Ovary (tissue), 9 donors: ENCODE data around the gene NRXN2. TPM values are rescaled to one million over a fixed set of nuclear protein-coding genes. Genes with fewer than 3 reads are reported as not detected.

Experiments
- DNase-seq, 5 donors: peaks; one replicate each; pipeline ENCODE4 v3.0.0-alpha.2; 2019 to 2020
- H3K27ac ChIP-seq, 2 donors: fragments of 200-600 bp; one replicate each; pipeline versions ENCODE4 v1.5.1 to v1.8.0; 2019 to 2022
- H3K27me3 ChIP-seq: fragments of 200-600 bp; one replicate; pipeline ENCODE4 v1.8.0; 2022
- H3K36me3 ChIP-seq: fragments of 200-600 bp; sonication (generic); one replicate; pipeline ENCODE4 v1.5.1; 2019
- H3K4me1 ChIP-seq: one replicate; pipeline ENCODE4 v1.8.1; 2013; ENCODE audit warnings: mild to moderate bottlenecking, moderate library complexity; ENCODE audit not compliant: insufficient read depth
- H3K4me3 ChIP-seq: fragments of 200-600 bp; sonication (generic); one replicate; pipeline ENCODE4 v1.5.1; 2017
- H3K9me3 ChIP-seq, 2 donors: fragments of 200-600 bp in 1 of 2; sonication (generic) in 1 of 2; one replicate each; pipeline versions ENCODE4 v1.5.1 to v1.8.1; 2013 to 2019; ENCODE audit warnings: mild to moderate bottlenecking in 1 of 2, moderate library complexity in 1 of 2
- EP300 ChIP-seq: sonication (generic); formaldehyde crosslinking; IDR thresholded peaks from one replicate; pipeline ENCODE4 v1.6.1; 2017; ENCODE audit warnings: antibody characterized with exemption
- POLR2A ChIP-seq: fragments of 450-650 bp; IDR thresholded peaks from one replicate; pipeline ENCODE4 v1.6.1; 2017; ENCODE audit warnings: antibody characterized with exemption, mild to moderate bottlenecking, moderate library complexity
- WGBS, 3 donors: extraction: QIAGEN DNeasy Blood & Tissue Kit in 1 of 3; methylation state at CpG; one replicate each; pipeline versions ENCODE4 v1.1.5 to v1.1.7; 2013 to 2017; 5-methylcytosine and 5-hydroxymethylcytosine counted together
- intact Hi-C, 4 donors: fragments of 100-400 bp; cut with DNase I; formaldehyde crosslinking; loops; one replicate each; pipeline versions ENCODE4 v1.11.0 to v1.15.1; 2022 to 2023
- polyA plus RNA-seq, 2 donors: library from polyadenylated mRNA; stranded (reverse); fragments of 200-250 nt in 1 of 2; fragments of 350-450 nt in 1 of 2; fragmentation: Illumina TruSeq in 1 of 2; extraction: RNeasy Lipid Tissue Mini Kit (QIAGEN cat#74804) in 1 of 2; gene quantifications; one replicate each; pipeline ENCODE4 v1.2.3, GENCODE V29; 2013 to 2014
- total RNA-seq, 7 donors: library from RNA; depleted of rRNA in 2 of 7; stranded (reverse); fragments of >200 nt in 2 of 7; fragmentation: NEBNext Ultra II Directional in 3 of 7; extraction: Animal tissue kit (Norgen Biotek cat#: 25700) in 3 of 7; gene quantifications; one replicate each; pipeline versions ENCODE4 v1.1.0 to v1.2.4, GENCODE V29; 2016 to 2023
- TF ChIP-seq, protein P1 (sequence below), 3 donors: fragments of 450-650 bp in 2 of 3; fragments of 200-600 bp in 1 of 3; IDR thresholded peaks; one replicate each; pipeline versions ENCODE4 v1.5.1 to v1.8.0; 2016 to 2022; ENCODE audit warnings: antibody characterized with exemption in 3 of 3, mild to moderate bottlenecking in 1 of 3
- donor health status: DM: no; HTN: no; CAD: no; lungs with moderate emphysema.
- donor health status: DM: no; HTN: no; CAD: no.
- donor health status: Bipolar disorder and iron deficiency.
- donor health status: DM: yes; HTN: yes; CAD: no.
- donor health status: DM: no; HTN: no; CAD: no.
- donor health status: DM: yes; HTN: yes; CAD: no.

Gene NRXN2
- total and polyA plus RNA-seq, 9 donors, result 6.4 to 64.1 (median 19.7) TPM

- Histone ChIP-seq H3K4me1 (no peaks in the 10 kb centered on the region), H3K9me3 (no peaks in the 10 kb centered on the region), H3K27ac (no peak overlapping the region), H3K4me3 (no peak overlapping the region), H3K36me3 (no peaks in the 10 kb centered on the region), H3K27me3 (no peaks in the 10 kb centered on the region)
- intact Hi-C loops, result no loop called here
- TF ChIP-seq EP300, result no peak
- TF ChIP-seq POLR2A, result no peak
- TF ChIP-seq, protein P1, sequence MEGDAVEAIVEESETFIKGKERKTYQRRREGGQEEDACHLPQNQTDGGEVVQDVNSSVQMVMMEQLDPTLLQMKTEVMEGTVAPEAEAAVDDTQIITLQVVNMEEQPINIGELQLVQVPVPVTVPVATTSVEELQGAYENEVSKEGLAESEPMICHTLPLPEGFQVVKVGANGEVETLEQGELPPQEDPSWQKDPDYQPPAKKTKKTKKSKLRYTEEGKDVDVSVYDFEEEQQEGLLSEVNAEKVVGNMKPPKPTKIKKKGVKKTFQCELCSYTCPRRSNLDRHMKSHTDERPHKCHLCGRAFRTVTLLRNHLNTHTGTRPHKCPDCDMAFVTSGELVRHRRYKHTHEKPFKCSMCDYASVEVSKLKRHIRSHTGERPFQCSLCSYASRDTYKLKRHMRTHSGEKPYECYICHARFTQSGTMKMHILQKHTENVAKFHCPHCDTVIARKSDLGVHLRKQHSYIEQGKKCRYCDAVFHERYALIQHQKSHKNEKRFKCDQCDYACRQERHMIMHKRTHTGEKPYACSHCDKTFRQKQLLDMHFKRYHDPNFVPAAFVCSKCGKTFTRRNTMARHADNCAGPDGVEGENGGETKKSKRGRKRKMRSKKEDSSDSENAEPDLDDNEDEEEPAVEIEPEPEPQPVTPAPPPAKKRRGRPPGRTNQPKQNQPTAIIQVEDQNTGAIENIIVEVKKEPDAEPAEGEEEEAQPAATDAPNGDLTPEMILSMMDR (IDR thresholded peaks at IDR 0.05), result no peak
- DNase-seq, result peak in 2 of 5 donors; percentile 2 to 23
- WGBS, 3 donors, result 82 to 91% (median 89%) methylated on average over 14 of the region's 14 CpGs
These were observed 128.6 kb downstream of the NRXN2 start for GRCh38 chr11:64594159-64594939.

DNA sequence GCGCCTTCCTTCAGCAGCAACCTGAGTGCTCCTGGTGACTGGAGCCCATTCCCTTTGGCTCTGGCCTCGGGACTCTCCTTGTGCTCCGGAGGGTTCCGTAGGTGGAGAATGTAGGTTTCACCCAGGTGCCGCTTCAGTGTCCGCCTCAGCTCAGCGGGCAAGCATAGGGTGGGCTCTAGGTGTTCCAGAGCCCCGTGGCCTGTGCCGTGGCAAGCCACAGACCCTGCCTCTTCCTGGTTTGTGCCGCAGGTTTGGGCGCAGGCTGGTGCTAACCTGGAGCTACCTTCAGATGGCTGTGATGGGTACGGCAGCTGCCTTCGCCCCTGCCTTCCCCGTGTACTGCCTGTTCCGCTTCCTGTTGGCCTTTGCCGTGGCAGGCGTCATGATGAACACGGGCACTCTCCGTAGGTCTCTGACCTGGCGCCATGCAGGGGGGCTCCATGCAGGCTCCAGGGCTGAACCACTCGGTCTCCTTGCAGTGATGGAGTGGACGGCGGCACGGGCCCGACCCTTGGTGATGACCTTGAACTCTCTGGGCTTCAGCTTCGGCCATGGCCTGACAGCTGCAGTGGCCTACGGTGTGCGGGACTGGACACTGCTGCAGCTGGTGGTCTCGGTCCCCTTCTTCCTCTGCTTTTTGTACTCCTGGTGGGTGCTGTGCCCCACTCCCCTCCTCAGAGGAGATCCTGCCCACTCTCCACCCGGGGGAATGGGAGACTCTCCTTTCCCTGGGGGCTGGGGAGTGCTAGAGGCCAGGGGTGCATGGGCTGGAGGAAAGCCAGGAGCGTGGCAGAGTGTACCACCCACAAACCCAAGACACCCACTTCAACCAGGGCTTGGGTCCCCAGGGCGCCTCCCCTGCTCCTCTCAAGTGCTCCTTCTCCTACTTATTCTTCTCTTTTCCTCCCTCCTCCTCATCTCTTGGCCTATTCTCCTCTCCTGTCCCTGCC, 129.6 kb downstream of the NRXN2 start:
- 78 to 80% (median 78%) methylated on average over 31 to 32 of the region's 32 CpGs for WGBS, 3 donors
- H3K36me3 ChIP-seq, result no peaks in the 10 kb centered on the region
- no peaks in the 10 kb centered on the region for H3K27me3 ChIP-seq
- intact Hi-C loops, result no loop called here
- TF ChIP-seq POLR2A (no peak), EP300 (no peak)
- TF ChIP-seq, protein P1 (IDR thresholded peaks at IDR 0.05), result no peak
- no peaks in the 10 kb centered on the region for H3K4me1 ChIP-seq
- H3K9me3 ChIP-seq, result no peaks in the 10 kb centered on the region
- DNase-seq, result peak in 2 of 5 donors; percentile 17 to 25
- no peak overlapping the region for H3K27ac ChIP-seq
- H3K4me3 ChIP-seq, result no peak overlapping the region

DNA sequence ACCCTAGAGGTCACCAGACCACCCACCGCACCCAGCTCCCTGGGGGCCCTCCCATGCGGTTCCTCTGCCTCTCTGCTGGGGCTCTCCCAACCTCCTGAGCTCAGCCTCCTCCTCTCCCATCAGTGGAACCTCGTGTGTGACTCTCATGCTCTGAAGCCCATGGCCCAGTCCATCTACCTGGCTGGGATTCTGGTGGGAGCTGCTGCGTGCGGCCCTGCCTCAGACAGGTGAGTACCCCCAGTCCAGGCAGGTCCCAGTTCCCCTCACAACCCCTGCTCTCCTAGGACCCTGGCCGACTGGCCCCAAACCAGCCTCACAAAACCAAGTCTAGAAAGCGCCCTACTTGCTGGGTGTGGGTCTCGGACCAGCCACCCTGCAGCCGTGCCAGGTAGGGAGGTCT, 130.3 kb downstream of the NRXN2 start:
- 86 to 90% (median 87%) methylated on average over 7 to 9 of the region's 9 CpGs for WGBS, 3 donors
- TF ChIP-seq EP300 (no peak), POLR2A (no peak)
- TF ChIP-seq, protein P1 (IDR thresholded peaks at IDR 0.05), result no peak
- H3K36me3 ChIP-seq, result no peaks in the 10 kb centered on the region
- H3K27me3 ChIP-seq, result no peaks in the 10 kb centered on the region
- intact Hi-C loops, result no loop called here
- peak in 2 of 5 donors; percentile 1 to 23 for DNase-seq
- H3K4me1 ChIP-seq, result no peaks in the 10 kb centered on the region
- no peaks in the 10 kb centered on the region for H3K9me3 ChIP-seq
- H3K27ac ChIP-seq, result no peak overlapping the region
- H3K4me3 ChIP-seq, result no peak overlapping the region

- no peaks in the 10 kb centered on the region for H3K9me3 ChIP-seq
- WGBS, 3 donors, result 83 to 92% (median 86%) methylated on average over 3 of the region's 3 CpGs
- TF ChIP-seq, protein P1 (IDR thresholded peaks at IDR 0.05), result no peak
- TF ChIP-seq POLR2A, result no peak
- no peak for TF ChIP-seq EP300
- intact Hi-C loops, result no loop called here
- no peak overlapping the region for H3K4me3 ChIP-seq
- no peaks in the 10 kb centered on the region for H3K36me3 ChIP-seq
- H3K27me3 ChIP-seq, result no peaks in the 10 kb centered on the region
- peak in 2 of 5 donors; percentile 0 to 13 for DNase-seq
- H3K27ac ChIP-seq, result no peak overlapping the region
- H3K4me1 ChIP-seq, result no peaks in the 10 kb centered on the region
These were observed 130.8 kb downstream of the NRXN2 start for GRCh38 chr11:64592234-64592615.
